ENCODE data around the gene RBSN.

RBSN gene

DNA sequence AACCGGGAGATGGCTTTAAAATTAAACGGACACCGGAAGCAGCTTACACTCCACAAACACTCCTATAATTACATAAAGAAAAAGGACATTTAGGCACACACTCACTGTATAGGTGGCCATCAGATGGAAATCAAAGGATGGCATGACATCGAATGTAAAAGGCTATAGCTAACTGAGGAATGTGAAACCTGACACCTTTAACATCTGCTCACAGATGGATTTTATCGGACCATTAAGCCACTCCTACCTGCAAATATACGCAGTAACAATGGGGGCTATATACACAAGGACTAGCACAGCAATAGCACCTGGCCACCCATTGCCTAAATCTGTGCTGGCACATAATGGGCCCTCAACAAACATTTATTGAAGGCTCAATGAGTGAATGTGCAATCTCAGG, 14.5 kb upstream of the RBSN start:
- in situ Hi-C loops (cut with HindIII; ENCODE audit: low pct_ligation_motif_present, low sequenced_read_pairs), result no loop called here

DNA sequence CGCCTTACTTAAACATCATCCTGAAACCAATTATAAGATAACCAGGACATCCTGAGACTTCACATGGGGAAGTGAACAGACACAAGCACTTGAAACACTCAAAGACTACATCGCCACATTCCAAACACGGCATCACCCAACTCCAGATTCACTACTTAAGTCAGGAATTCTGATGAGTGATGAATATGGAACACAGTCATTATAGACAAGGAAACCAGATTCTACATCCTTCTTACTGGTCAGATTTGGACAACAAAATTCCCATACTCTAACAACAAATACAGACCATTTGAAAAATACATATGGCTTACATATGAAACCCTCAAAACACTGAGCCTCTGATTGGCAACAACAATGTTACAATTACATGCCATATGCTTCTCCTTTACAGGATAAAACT, 13.1 kb upstream of the RBSN start:
- Histone ChIP-seq H3K27ac (no peak overlapping the region), H3K4me3 (ENCODE audit: low read depth, low read length) (no peak overlapping the region), H3K27me3 (replicated peaks) (no peaks in the 10 kb centered on the region), H3K36me3 (replicated peaks) (no peaks in the 10 kb centered on the region)
- TF ChIP-seq, protein P1, sequence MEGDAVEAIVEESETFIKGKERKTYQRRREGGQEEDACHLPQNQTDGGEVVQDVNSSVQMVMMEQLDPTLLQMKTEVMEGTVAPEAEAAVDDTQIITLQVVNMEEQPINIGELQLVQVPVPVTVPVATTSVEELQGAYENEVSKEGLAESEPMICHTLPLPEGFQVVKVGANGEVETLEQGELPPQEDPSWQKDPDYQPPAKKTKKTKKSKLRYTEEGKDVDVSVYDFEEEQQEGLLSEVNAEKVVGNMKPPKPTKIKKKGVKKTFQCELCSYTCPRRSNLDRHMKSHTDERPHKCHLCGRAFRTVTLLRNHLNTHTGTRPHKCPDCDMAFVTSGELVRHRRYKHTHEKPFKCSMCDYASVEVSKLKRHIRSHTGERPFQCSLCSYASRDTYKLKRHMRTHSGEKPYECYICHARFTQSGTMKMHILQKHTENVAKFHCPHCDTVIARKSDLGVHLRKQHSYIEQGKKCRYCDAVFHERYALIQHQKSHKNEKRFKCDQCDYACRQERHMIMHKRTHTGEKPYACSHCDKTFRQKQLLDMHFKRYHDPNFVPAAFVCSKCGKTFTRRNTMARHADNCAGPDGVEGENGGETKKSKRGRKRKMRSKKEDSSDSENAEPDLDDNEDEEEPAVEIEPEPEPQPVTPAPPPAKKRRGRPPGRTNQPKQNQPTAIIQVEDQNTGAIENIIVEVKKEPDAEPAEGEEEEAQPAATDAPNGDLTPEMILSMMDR (IDR thresholded peaks at IDR 0.05; ENCODE audit: low read depth, low read length, missing control alignments), result no peak
- in situ Hi-C loops (cut with HindIII; ENCODE audit: low pct_ligation_motif_present, low sequenced_read_pairs), result no loop called here
- no peak for DNase-seq

More for the DNA sequence above, 14.5 kb upstream of the RBSN start:
- TF ChIP-seq, protein P1 (IDR thresholded peaks at IDR 0.05; ENCODE audit: low read depth, low read length, missing control alignments), result no peak
- Histone ChIP-seq H3K27ac (no peak overlapping the region), H3K4me3 (ENCODE audit: low read depth, low read length) (no peak overlapping the region), H3K27me3 (replicated peaks) (no peaks in the 10 kb centered on the region), H3K36me3 (replicated peaks) (no peaks in the 10 kb centered on the region)
- DNase-seq, result no peak

DNA sequence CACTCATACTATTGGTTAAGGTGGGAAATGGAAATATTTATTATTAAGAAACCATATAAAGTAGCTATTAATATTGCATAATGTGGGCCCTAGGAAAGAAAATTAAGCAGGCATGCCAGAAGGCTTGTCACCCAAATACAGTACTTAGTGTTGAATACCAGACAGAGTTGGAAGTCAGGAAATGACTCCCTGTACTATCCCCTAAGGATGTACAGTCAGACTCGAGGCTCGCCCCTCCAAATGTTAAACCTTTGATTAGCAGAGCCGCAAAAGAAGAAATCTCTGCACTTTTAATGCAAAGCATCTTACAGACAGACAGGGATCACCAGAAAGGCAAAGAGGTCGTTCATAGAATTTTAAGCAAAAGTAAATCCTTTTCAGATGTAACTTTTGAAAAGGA, 11.3 kb upstream of the RBSN start:
- H3K36me3 ChIP-seq (replicated peaks), result no peaks in the 10 kb centered on the region
- DNase-seq, result no peak
- no peak overlapping the region for H3K4me3 ChIP-seq (ENCODE audit: low read depth, low read length)
- TF ChIP-seq, protein P1 (IDR thresholded peaks at IDR 0.05; ENCODE audit: low read depth, low read length, missing control alignments), result no peak
- no peak overlapping the region for H3K27ac ChIP-seq
- in situ Hi-C loops (cut with HindIII; ENCODE audit: low pct_ligation_motif_present, low sequenced_read_pairs), result no loop called here
- no peaks in the 10 kb centered on the region for H3K27me3 ChIP-seq (replicated peaks)

DNA sequence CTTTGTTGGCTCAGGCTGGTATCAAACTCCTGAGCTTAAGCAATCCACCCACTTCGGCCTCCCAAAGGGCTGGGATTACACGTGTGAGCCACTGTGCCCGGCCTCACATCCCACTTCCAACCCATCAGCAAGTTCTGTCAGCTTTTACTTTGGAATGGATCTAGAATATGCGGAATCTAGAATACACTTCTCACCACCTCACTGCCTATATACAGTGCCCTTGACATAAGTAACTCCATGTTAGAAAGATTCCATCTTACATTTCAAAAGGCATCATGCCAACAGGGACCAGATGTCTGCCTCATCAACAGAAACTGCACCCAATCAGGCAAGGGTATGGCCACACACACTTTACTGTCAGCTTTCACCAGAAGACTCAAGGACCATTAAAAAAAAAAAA, 9.9 kb upstream of the RBSN start:
- H3K4me3 ChIP-seq (ENCODE audit: low read depth, low read length), result no peak overlapping the region
- in situ Hi-C loops (cut with HindIII; ENCODE audit: low pct_ligation_motif_present, low sequenced_read_pairs), result no loop called here
- H3K27me3 ChIP-seq (replicated peaks), result no peaks in the 10 kb centered on the region
- no peak overlapping the region for H3K27ac ChIP-seq
- no peak for DNase-seq
- TF ChIP-seq, protein P1 (IDR thresholded peaks at IDR 0.05; ENCODE audit: low read depth, low read length, missing control alignments), result no peak
- no peaks in the 10 kb centered on the region for H3K36me3 ChIP-seq (replicated peaks)

DNA sequence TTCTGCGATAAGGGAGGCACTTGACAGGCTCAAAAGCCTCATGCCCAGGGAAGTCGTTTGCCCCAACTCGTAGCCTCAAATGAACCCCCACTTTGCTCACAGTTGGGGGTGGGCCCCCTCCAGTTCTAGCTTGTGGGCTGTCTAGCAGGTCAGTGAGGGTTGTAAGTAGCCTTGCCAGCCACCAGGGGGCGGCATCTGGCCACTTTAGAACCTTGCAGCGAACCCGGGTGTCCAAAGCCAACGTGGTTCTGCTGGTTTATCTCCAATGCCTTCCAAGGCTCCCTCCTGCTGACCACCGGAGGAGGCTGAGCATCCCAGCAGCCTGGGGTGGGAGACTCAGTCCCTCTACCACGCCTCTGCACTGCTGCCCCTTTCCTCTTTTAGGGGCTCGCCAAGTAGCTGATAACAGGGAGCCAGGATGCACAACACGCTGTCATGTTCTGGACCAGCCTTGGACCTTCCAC, 9.2 kb upstream of the RBSN start:
- Histone ChIP-seq H3K27me3 (replicated peaks) (no peaks in the 10 kb centered on the region), H3K36me3 (replicated peaks) (no peaks in the 10 kb centered on the region), H3K27ac (no peak overlapping the region), H3K4me3 (ENCODE audit: low read depth, low read length) (no peak overlapping the region)
- in situ Hi-C loops (cut with HindIII; ENCODE audit: low pct_ligation_motif_present, low sequenced_read_pairs), result no loop called here
- DNase-seq, result peak; percentile 43
- TF ChIP-seq, protein P1 (IDR thresholded peaks at IDR 0.05; ENCODE audit: low read depth, low read length, missing control alignments), result peak; percentile 97

Data from brain microvascular endothelial cell (primary cell).